Measurements from ENCODE around the gene SPIRE1. TPM values are rescaled to one million over a fixed set of nuclear protein-coding genes. Genes with fewer than 3 reads are reported as not detected.

The SPIRE1 gene
- total RNA-seq, 4 donors from 2014 or later: 1.9 to 25.3 (median 13.4) TPM

GRCh38 chr18:12430137-12430990 is 227.5 kb downstream of the SPIRE1 start:
- no peak overlapping the region for H3K27ac ChIP-seq
- TF ChIP-seq CTCF (IDR thresholded peaks at IDR 0.05) (no peak), POLR2A (IDR thresholded peaks at IDR 0.05) (no peak)

GRCh38 chr18:12429556-12429955 is 228.4 kb downstream of the SPIRE1 start:
- Histone ChIP-seq H3K27ac (no peak overlapping the region), H3K4me3 (no peak overlapping the region), H3K36me3 (peaks cover 0 to 68% (median 0%) of the 10 kb centered on the region in 3 donors), H3K4me1 (no peaks in the 10 kb centered on the region), H3K27me3 (no peaks in the 10 kb centered on the region), H3K9me3 (no peaks in the 10 kb centered on the region)
- 84 to 100% methylated on average over 6 to 8 of the region's 16 CpGs for WGBS, 2 donors
- no peak for DNase-seq
- TF ChIP-seq POLR2A (IDR thresholded peaks at IDR 0.05) (no peak), CTCF (IDR thresholded peaks at IDR 0.05) (no peak)
- intact Hi-C loops (cut with DNase I): no loop called here

More at GRCh38 chr18:12430137-12430990, 227.5 kb downstream of the SPIRE1 start:
- Histone ChIP-seq H3K9me3 (no peaks in the 10 kb centered on the region), H3K4me3 (no peak overlapping the region), H3K27me3 (no peaks in the 10 kb centered on the region), H3K36me3 (peaks cover 0 to 68% (median 0%) of the 10 kb centered on the region in 3 donors), H3K4me1 (no peaks in the 10 kb centered on the region)
- intact Hi-C loops (cut with DNase I): no loop called here
- 75 to 98% methylated on average over 5 to 6 of the region's 8 CpGs for WGBS, 2 donors
- DNase-seq: no peak

DNA sequence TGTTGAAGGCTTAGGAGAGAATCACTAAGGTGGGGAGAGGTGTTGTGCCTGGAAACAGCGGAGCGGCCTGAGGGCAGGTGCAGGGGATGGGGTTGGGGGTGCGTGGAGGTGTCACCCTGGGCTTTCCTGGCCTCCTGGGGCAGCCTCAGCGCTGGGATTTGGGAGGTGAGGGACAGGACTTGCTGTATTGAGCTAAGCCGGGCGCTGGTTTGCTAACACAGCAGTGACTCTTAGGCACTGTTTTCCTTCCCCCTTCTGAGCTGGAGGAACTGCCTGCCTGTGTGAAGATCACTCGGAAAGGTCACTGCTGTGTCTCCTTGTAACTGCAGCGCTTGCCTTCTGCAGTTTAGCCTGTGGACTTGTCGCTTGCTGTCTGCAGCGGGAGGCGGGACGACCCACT is 229.0 kb downstream of the SPIRE1 start:
- no peak for TF ChIP-seq CTCF (IDR thresholded peaks at IDR 0.05)
- TF ChIP-seq POLR2A (IDR thresholded peaks at IDR 0.05): no peak
- WGBS, 2 donors: 75 to 97% methylated on average over 6 to 11 of the region's 12 CpGs

GRCh38 chr18:12426924-12427323 is 231.0 kb downstream of the SPIRE1 start:
- DNase-seq: no peak
- Histone ChIP-seq H3K4me1 (no peaks in the 10 kb centered on the region), H3K36me3 (peaks cover 0 to 43% (median 0%) of the 10 kb centered on the region in 3 donors), H3K27ac (no peak overlapping the region), H3K27me3 (no peaks in the 10 kb centered on the region), H3K9me3 (no peaks in the 10 kb centered on the region), H3K4me3 (no peak overlapping the region)
- 82 to 93% methylated on average over 3 of the region's 3 CpGs for WGBS, 2 donors
- intact Hi-C loops (cut with DNase I): no loop called here
- TF ChIP-seq POLR2A (IDR thresholded peaks at IDR 0.05): no peak
- TF ChIP-seq CTCF (IDR thresholded peaks at IDR 0.05): no peak

More for the DNA sequence above, 229.0 kb downstream of the SPIRE1 start:
- intact Hi-C loops (cut with DNase I): no loop called here
- Histone ChIP-seq H3K27me3 (no peaks in the 10 kb centered on the region), H3K4me3 (no peak overlapping the region), H3K9me3 (no peaks in the 10 kb centered on the region), H3K27ac (no peak overlapping the region), H3K4me1 (no peaks in the 10 kb centered on the region), H3K36me3 (peaks cover 0 to 61% (median 0%) of the 10 kb centered on the region in 3 donors)
- DNase-seq: no peak

DNA sequence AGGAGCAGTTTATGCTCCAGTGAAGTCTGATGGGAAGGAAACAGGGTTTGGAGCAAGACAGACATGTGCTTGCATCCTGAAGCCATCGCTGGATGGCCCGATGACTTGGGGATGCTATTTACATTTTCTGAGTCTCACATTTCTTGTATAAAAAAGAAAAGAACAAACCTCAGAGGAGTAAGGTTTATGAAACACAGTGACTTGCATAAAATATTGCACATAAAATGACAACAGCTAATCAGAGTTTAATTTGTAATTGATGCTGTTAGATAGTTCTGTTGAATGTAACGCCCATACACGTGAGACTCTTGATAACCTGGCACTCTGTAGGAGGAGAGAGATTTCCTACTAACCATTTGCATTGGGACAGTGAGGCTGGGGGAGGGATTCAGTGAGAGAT is 233.7 kb downstream of the SPIRE1 start:
- TF ChIP-seq POLR2A (IDR thresholded peaks at IDR 0.05): no peak
- no peak for TF ChIP-seq CTCF (IDR thresholded peaks at IDR 0.05)
- no peaks in the 10 kb centered on the region for H3K27me3 ChIP-seq
- intact Hi-C loops (cut with DNase I): no loop called here
- DNase-seq: no peak
- peaks cover 0 to 23% (median 0%) of the 10 kb centered on the region in 3 donors for H3K36me3 ChIP-seq
- H3K9me3 ChIP-seq: no peaks in the 10 kb centered on the region
- WGBS, 2 donors: 89 to 93% methylated on average over 4 of the region's 4 CpGs
- H3K4me1 ChIP-seq: peaks cover 4 to 19% (median 9%) of the 10 kb centered on the region in 3 donors
- no peak overlapping the region for H3K27ac ChIP-seq
- H3K4me3 ChIP-seq: no peak overlapping the region

All from esophagus squamous epithelium (tissue), 5 donors.